DMS53 treated with DMSO at 0.1 percent for 48 hours (cell line): ENCODE results near the gene COL4A3.

Source experiments
- DNase-seq: peaks from one replicate; lab custom pipeline; 2025; ENCODE audit not compliant: unreplicated experiment; lab: John Stamatoyannopoulos, UW

The COL4A3 gene

DNA sequence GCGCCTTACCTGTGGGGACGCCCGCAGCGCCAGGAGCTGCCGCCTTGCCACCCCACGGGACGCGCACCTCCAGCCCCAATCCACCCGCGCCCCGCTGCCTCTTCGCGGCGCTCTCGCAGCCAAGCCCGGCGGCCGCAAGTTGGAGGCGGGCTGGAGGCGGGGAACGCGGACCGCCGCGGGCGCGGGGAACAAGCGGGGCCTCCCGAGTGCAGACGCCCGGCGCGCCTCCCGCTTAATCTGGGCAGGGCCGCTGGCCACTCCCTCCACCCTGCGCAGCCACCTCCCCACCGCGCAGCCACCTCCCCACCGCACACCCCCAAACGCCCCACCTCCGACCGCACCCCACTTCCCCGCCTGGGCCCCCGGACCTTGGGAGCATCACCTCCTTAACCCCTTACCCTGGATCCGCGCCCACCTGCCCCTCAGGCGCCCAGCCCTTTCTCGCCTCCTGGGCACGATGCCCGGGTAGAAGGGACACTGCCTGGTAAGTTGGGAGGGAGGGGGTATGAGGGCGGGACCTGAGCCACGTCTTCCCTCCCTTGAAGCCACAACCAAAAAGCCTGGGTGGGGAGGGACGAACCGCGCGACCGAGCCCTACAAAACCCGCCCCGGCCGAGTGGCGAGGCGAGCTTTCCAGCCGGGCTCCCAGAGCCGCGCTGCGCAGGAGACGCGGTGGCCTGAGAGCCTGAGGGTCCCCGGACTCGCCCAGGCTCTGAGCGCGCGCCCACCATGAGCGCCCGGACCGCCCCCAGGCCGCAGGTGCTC is at the start of gene COL4A3, which contains the start of gene COL4A4:
COL4A3 (plus strand) TSS at position 627 of the 765 bp plus-strand sequence; CDS start at position 730, 103 bp downstream.
COL4A4 (minus strand) TSS at position 208 of the 765 bp plus-strand sequence. CDS start 16,722 bp downstream, outside the sequence.
- peak; percentile 47 for DNase-seq

- no peak for DNase-seq
Observed at GRCh38 chr2:227115761-227116160, 48.7 kb upstream of the COL4A3 start.

- no peak for DNase-seq
Observed at GRCh38 chr2:227117027-227117426, 47.4 kb upstream of the COL4A3 start.

GRCh38 chr2:227117852-227118251 is 46.6 kb upstream of the COL4A3 start:
- DNase-seq = no peak

GRCh38 chr2:227118353-227118752 is 46.1 kb upstream of the COL4A3 start:
- no peak for DNase-seq

- DNase-seq = no peak
Observed at GRCh38 chr2:227123697-227124096, 40.7 kb upstream of the COL4A3 start.

DNA sequence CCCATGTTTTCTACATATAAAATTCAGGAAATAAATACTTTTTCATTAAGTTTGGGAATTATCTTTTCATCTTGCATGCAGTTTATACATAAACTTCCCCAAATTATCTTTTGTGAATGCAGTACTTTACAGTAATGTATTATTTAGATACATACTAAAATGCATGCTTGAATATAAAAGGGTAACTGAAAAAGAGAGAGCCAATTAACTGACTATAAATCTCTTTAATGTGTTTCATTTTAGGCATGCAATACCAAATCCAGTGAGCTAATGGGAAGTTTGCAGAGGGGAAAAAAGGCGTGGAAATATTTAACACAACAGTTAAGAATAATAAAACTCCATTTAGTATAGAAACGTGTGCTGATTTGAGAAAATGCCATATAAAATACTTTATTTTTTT is 39.6 kb upstream of the COL4A3 start:
- no peak for DNase-seq

- no peak for DNase-seq
Observed at GRCh38 chr2:227125506-227125905, 38.9 kb upstream of the COL4A3 start.

DNA sequence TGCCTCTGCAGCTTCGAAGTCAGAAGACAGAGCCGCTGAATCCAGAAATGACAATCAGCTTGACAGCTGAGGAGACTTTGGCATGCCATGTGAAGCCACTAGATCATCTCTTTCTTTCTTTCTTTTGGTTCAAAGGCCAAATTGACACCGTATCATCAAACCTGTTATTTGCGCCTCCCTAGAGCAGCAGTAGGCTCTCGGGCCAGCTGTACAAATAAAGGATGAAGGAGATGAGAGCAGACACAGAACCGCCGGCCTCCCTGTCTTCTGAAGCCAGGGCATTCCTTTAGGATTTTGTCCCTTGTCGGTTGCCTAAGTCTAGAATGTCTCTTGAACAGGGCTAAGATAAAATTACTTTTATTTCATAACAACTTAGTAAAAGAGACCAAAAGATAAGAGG is 37.2 kb upstream of the COL4A3 start:
- peak; percentile 49 for DNase-seq

DNA sequence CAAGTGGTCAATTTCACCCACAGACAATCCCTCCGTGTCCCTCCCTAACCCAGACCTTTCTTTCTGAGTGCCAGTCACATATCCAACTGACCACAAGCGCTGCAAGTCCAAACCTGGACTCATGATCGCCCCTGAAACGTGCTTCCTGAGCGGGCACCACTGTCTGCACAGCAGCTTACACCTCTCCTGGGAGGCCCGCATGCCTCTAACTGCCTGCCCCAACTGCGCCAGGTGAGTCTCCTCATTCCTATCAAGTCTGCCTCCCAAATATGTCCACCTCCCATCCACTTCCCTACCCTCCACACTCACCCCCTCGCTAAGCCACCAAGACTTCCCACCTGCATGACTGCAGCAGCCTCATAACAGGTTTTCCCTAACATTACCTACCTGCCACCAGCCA is 33.8 kb upstream of the COL4A3 start:
- DNase-seq = no peak

DNA sequence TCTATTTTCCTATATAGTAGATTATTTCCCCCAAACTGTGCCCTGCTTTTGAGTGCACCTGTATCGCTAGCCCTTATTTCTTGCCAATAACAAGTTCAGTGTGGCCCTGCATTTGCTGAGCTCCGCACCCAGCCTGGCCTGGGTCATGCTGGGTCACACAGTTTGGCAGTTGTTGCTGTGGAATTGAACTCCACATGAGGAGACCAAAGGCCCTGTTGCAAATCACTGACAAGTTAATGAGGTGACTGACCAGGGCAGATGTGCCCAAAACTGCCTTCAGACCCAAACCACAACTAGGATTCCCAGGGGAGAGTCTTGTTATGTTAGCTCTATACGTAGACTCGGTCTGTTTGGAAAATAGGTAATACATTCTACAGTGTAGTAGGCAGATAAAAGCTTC is 31.4 kb upstream of the COL4A3 start:
- DNase-seq = no peak

- DNase-seq = no peak
Observed at GRCh38 chr2:227134591-227134990, 29.8 kb upstream of the COL4A3 start.

- no peak for DNase-seq
Observed at GRCh38 chr2:227141301-227141700, 23.1 kb upstream of the COL4A3 start.

DNA sequence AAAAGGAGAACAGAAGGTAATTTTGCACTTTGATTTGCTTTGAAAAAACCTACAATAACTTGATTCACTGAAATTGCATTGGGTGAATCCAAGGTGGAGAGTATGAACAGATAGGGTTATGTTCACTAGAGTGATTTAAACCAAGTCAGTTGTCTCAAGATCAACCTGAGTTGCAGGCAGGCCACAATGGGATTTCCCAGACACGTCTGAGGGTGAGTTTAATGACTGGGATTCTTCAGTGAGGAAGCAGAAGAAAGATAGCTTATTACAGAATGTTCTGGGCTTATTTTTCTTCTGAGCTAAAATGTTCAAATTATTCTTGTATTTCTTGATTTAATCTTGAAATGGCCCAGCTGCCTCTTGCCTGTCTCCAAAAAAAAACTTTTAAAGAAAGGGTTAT is 20.5 kb upstream of the COL4A3 start:
- no peak for DNase-seq

DNA sequence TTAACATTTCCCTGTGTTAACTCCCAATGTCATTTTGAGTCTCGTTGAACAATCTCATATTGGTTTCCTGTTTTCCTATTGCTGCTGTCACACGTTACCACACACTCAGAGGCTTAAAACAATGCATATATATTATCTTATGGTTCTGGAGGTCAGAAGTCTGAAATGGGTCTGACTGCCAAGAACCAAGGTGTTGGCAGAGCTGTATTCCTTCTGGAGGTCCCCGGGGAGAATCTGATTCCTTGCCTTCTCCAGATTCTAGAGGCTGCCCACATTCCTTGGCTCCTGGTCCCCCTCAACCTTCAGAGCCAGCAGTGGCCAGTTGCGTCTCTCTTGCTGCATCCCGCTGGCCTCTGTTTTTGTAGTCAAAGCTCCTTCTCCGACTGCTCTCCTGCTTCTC is 18.0 kb upstream of the COL4A3 start:
- DNase-seq = no peak

GRCh38 chr2:227147023-227147422 is 17.4 kb upstream of the COL4A3 start:
- DNase-seq = no peak

DNA sequence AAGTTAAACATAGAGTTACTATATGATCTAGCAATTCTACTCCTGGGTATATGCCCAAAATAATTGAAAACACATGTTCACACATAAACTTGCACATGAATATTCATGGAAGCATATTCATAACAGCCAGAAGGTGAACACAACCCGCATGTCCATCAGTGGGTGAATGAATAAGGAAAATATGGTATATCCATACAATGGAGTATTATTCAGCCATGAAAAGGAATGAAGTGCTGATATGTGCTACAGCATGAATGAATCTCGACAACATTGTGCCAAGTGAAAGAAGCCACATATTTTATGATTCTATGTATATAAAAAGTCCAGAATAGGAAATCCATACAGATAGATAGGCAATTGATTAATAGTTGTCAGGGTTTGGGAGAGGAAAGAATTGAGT is 16.3 kb upstream of the COL4A3 start:
- DNase-seq = no peak

- DNase-seq = no peak
Observed at GRCh38 chr2:227150222-227150936, 14.0 kb upstream of the COL4A3 start.

DNA sequence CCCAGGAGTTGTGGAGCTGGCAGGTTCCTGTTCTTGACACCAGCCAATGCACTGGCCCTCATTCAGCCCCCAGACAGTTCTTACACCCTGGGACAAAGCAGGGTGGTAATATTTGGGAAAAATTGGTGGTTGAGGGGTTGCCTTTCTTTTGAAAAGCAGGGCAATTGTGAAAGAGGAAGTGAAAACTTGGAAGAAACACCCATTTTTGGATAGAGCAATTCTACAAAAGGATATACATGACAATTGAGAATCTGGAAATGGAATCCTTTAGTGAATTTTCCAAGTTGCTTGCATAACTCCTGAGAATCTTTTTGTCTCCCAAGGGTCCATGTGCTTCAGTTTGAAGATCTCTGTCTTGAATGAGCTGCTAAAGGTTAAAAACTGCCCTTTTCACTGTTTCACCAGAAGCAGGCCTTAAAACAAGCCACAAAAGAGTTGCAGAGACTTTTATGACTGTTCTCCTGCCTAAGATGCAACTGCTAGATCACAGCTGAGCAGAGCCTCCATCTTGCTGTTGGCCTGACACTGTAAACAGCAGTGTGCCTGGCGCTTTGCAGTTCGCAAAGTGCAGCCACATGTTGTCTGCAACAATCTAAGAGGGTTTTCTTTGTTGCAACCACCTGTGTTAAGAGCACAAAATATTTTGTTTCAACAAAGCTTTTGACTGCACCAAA is 12.2 kb upstream of the COL4A3 start:
- DNase-seq = no peak

DNA sequence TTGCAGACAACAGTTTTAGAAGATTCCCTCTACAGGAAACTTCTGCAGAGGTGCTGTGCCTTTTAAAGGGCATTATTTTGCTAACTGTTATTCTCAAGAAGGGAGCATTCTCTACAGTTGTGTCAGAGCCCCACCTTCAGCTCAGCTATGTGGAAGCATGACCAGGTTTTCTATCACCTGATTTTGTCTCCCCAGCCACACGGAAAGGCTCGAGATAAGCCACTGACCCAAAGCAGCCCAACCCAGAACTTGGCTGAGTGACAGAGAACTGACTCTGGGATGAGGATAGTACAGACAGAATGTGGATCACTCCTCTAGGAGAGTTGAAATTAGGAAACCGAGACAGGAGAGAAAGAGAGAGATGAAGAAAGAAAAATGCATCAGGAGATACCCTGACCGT is 11.1 kb upstream of the COL4A3 start:
- DNase-seq = no peak

GRCh38 chr2:227153758-227154486 is 10.5 kb upstream of the COL4A3 start:
- DNase-seq = no peak
